Measurements from ENCODE around the gene KAZN.

The KAZN gene

DNA sequence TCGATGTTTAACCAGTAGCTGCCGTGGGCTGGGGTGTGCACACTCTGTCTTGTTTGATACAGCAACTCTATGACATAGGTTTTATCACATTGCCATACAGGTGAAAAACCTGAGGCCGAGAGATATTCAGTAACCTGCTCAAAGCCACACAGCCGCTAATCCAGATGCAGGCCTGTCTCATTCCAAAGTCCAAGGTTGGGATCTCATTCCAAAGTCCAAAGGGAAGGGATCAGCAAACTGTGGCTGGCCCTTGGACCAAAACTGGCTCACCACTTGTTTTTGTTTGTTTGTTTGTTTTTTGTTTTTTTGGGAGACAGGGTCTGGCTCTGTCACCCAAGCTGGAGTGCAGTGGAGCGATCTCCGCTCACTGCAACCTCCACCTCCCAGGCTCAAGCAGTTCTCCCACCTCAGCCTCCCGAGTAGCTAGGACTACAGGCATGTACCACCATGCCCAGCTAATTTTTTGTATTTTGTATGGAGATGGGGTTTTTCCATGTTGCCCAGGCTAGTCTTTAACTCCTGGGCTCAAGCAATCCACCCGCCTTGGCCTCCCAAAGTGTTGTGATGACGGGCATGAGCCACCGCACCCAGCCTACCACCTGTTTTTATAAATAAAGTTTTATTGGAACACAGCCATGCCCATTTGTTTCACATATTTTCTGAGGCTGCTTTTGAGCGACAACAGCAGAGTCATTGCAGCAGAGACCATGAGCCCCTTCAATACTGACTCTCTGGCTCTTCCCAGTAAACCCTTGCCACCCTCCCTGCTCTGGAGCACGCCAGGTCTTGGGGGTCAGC is 391.6 kb downstream of the KAZN start:
- H3K4me3 ChIP-seq (ENCODE audit: low read depth, low read length) = no peak overlapping the region

DNA sequence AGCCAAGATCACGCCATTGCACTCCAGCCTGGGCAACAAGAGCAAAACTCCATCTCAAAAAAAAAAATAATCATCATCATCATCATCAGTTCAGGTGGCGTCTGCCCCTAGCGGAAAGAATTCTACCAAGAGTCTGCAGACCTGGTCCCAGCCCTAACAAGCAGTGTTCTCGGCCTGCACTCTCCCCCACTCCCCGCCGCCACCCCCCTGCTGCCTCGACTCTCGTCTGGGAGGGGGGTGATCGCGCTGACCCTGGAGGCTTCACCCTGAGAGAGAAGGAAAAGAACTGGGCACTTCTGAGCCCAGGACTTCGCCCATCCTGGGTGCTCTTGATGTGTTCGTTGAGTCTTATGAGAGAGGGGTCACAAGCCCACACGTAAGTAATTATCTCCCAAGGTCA is 394.9 kb downstream of the KAZN start:
- H3K4me3 ChIP-seq (ENCODE audit: low read depth, low read length) = no peak overlapping the region

DNA sequence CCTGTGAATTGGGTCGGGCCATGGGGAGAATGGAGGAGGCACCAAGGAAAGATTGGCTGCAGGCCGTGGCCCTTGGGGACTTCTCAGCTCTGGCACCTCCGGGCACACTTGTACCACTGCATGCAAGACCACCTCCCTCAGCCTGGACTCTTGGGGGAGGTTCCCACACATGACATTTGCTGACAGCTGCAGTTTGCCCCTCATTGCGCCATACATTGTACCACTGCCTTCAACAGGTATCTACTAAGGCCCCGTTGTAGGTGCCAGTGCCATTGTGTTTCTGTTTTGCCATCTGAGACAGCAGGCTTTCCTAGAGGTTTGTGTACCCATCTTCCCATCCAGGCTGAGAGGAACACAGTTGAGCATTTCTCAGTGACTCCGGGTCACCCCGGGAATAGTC is 395.7 kb downstream of the KAZN start:
- no peak overlapping the region for H3K4me3 ChIP-seq (ENCODE audit: low read depth, low read length)

DNA sequence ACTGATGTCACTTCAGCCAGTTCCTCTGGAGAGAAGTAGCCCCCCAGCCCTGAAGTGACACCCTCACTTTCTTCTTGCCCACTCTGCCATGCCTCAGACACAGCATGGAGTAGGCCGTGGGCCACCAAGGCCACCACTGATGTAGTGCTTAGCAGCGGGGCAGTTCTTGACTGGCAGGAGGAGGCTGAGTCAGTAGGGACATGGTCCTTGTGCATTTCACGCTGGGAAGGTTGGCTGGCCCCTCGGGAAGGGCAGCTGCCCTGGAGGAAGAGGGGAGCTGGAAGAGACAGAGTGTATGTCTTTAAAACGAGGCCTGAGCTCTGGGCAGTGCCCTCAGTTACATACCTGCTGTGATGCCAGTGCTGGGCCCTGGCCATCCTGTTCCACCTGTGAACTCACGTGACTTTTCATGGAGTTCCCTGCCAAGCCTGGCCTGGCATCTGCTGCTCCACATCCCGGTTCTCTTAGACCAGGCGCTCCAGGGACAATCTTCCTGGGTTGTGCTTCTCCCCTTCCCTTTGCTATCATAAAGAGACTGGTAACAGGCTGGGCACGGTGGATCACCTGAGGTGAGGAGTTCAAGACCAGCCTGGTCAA is 396.5 kb downstream of the KAZN start:
- H3K4me3 ChIP-seq (ENCODE audit: low read depth, low read length) = no peak overlapping the region

DNA sequence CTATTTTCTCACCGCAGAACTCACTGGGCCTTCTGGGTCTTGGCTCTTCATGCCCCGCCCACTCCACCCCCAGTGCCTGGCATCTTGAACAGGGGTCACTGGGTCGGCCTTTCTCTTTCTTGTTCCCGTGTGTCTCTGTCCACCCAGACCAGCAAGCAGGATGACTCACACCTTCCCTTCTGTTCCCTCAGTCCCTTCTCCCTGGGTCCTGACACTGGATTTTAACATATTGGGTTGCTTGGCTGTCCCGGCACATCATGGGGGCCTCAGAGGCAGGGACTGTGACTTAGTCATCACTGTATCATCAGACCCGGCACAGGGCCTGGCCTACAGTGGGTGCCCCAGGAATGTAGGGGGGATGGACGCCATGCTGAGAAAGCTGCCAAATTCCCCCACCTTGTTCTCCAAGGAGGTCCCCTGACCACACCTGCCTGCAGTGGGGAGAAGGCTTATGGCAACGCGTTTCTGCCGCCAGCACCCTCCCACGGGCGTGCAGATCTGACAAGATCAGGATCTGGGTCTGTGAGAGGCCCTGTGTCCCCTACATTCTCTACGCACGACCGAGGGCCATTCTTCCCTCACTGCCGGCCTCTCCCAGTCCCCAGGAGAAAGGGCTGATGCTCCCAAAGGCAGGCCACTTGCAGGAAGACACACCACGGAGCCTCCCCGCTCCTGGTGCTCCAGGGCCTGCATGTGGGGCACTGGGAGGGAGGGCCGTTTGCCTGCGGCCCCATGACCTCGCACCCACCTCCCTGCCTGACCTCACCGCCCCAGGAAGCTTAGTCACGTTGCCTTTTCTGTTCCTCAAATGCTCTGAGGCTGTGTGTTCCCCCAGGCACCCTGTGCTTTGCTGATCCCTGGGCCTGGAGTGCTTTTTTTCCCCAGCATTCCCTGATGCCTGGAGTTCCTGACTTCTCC is 397.9 kb downstream of the KAZN start:
- H3K4me3 ChIP-seq (ENCODE audit: low read depth, low read length) = no peak overlapping the region

DNA sequence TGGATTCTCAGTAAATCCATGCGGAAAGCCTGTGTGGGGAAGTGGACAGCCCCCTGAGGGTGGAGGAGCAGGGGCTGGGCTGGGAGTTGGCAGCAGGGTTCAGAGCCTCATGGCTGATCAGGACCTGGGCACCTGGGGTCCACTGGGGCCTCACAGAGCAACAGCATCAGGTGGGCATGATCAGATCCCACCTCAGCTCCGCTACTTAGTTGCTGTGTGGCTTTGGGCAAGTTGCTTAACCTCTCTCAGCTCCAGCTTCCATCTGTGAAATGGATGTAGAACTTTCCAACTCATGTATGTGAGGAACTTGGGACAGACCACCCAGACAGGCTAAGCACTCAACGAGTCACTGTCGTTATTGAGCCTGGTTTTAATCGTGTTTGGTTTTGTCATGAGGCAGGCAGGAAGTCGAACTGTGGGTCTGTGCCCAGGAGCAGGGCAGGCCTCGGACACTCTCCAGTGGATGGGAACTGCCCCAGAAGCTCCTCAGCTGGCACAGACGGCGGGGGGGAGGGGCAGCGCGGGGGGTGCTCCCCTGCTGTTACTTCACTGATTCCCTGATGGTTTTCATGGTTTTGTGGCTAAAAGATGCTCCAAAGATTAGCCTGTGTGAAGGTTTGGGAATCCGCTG is 399.3 kb downstream of the KAZN start:
- no peak overlapping the region for H3K4me3 ChIP-seq (ENCODE audit: low read depth, low read length)

DNA sequence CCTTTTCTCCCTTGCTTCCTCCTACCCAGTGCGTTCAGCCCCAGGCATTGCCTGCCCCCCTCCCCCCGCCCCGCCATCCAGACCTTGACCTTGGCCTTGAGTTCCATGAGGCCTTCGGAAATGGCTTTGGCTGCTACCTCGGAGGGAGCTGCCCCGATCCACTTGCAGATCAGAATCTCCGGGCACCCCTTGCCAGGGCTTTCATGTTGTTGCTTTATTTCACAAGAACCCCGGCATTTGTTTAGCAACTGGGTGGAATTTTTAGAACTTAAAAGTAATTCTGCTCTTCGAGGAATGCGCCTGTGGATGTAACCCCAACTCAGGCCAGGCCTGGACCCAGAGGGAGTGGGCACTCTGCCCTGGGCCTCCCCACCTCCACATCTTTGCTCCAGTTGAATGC is 401.0 kb downstream of the KAZN start:
- no peak overlapping the region for H3K4me3 ChIP-seq (ENCODE audit: low read depth, low read length)

DNA sequence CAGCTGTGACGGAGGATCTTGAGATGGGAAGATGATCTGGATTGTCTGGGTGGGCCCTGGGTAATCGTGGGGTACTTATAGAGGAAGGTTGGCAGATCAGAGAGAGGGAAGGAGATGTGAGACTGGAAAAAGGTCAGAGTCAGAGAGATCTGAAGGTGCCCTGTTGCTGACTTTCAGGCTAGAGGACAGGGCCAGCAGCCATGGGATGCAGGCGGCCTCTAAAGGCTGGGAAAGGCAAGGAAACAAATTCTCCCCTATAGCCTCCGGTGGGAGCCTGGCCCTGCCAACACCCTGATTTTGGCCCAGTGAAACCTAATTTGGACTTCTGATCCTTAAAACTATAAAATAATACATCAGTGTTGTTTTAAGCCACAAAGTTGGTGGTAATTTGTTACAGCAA is 401.5 kb downstream of the KAZN start:
- H3K4me3 ChIP-seq (ENCODE audit: low read depth, low read length) = no peak overlapping the region

DNA sequence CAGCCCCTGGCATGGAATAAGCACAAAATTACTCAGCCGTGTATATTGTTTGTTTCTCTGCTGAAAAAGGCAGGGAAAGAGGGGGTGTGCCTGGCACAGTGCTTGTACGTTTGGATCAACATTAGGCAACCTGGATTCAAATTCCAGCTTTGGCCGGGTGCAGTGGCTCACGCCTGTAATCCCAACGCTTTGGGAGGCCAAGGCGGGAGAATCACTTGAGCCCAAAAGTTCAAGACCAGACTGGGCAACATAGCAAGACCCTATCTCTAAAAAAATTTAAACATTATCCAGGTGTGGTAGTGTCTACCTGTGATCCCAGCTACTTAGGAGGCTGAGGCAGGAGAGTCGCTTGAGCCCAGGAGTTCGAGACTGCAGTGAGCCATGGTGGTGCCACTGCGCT is 402.2 kb downstream of the KAZN start:
- no peak overlapping the region for H3K4me3 ChIP-seq (ENCODE audit: low read depth, low read length)

DNA sequence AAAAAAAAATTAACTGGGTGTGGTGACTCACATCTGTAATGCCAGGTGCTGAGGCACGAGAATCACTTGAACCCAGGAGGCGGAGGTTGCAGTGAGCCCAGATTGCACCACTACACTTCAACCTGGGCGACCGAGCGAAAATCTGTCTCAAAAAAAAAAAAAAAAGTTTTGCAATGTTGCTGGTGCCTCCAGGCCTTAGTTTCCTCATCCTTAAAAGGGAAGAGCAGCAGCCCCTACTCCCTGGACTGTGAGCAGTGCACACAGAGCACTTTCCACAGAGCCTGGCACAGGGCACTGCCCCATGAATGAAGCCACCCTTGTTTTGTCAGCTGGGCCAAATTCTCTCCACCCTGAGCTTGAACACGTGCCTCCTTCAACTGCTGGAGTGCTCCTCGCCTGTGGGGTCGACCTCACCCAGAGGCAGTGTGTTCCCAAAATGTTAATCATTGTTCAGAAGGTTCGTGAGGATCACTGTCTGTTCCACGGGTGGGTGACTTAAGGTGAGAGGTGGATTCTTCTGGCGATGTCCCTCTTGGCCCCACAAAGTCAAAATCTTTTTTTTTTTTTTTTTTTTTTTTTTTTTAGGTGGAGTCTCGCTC is 402.9 kb downstream of the KAZN start:
- H3K4me3 ChIP-seq (ENCODE audit: low read depth, low read length) = no peak overlapping the region

DNA sequence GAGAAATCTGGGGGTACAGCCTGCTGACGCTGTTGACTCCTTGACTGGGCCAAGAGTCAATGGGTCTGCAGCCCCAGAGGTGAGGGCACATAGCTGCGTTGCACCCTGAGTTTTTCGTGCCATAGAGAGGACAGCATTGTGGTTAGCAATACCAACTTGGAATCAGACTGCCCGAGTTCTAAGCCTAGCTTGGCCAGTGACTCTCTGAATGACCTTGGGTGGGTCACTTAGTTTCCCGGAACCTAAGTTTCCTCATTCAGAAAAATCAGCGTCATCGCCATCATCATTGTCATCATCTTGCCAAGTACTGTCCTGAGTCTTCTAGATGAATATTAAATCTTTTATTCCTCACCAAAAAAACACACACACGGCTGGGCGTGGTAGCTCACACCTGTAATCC is 403.8 kb downstream of the KAZN start:
- H3K4me3 ChIP-seq (ENCODE audit: low read depth, low read length) = no peak overlapping the region

DNA sequence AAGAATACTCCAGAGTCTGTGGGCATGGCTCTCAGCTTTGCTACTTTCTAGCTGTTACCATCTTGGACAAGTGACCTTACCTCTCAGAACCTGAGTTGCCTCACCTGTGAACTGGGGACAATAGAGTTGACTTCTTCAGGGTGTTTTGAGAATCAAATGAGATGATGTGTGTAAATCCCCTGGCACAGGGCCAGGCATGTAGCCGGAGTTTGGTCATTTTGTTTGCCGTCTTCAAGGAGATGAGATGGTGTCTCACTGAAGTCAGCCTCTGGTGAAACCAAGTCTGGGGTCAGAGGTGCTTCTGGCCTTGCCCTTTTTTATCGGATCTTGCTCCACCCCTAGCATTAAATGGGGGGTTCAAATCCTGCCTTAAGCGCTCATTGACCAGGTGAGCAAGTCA is 405.9 kb downstream of the KAZN start:
- no peak overlapping the region for H3K4me3 ChIP-seq (ENCODE audit: low read depth, low read length)

DNA sequence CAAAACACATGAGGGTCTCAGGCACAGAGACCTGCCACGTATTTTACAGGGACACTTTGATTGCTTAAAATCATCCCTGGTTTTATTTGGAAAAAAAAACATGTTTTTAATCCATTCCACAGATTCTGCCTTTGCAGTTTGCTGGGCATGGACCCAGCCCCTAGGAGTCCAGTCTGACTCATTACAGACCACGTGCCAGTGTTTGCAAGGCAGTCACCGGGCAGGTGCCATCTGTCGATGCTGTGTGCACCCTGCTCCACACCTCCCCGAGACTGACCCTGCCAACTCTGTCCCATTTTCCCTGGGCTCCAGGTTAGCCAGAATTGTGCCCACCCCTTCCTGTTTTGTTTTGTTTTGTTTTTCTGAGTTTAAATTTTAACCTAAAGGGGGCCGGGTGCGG is 406.6 kb downstream of the KAZN start:
- H3K4me3 ChIP-seq (ENCODE audit: low read depth, low read length) = no peak overlapping the region

DNA sequence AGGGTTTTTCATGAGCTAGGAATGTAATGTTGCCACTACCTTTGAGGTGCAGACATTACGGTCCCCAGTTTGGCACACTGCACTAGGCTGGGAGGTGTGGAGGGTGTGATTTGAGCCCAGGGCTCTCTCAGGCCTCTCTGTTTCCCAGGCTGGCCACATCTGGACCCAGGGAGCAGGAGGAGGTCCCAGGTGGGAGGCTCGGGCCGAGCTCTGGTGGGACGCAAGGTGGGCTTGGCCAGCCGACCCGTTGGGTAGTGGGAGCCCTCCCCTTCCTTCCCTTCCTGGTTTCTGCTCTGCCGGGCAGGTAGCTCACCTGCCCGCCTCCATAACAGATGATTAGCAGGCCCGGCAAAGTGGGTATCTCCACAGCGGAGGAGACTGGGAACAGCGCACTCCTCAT is 408.9 kb downstream of the KAZN start:
- H3K4me3 ChIP-seq (ENCODE audit: low read depth, low read length) = no peak overlapping the region

DNA sequence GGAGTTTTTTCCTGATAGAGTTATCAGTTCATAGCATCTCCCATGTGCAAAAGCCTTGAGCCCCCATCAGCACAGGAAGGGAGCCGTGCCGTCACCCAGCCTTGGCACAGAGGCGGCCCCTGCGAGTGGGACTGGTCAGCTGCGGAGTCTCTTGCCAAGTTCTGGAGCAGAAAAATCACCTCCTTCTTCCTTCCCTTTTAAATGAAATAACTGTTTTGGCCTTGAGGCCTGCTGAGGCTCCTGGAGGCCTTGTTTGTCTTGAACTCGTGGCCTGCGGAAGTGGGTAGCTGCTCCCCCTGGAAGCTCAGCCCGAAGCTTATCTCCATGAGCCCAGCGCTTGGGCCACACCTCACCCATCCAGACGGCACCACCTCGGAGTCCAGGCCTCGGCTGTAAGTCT is 409.4 kb downstream of the KAZN start:
- no peak overlapping the region for H3K4me3 ChIP-seq (ENCODE audit: low read depth, low read length)

DNA sequence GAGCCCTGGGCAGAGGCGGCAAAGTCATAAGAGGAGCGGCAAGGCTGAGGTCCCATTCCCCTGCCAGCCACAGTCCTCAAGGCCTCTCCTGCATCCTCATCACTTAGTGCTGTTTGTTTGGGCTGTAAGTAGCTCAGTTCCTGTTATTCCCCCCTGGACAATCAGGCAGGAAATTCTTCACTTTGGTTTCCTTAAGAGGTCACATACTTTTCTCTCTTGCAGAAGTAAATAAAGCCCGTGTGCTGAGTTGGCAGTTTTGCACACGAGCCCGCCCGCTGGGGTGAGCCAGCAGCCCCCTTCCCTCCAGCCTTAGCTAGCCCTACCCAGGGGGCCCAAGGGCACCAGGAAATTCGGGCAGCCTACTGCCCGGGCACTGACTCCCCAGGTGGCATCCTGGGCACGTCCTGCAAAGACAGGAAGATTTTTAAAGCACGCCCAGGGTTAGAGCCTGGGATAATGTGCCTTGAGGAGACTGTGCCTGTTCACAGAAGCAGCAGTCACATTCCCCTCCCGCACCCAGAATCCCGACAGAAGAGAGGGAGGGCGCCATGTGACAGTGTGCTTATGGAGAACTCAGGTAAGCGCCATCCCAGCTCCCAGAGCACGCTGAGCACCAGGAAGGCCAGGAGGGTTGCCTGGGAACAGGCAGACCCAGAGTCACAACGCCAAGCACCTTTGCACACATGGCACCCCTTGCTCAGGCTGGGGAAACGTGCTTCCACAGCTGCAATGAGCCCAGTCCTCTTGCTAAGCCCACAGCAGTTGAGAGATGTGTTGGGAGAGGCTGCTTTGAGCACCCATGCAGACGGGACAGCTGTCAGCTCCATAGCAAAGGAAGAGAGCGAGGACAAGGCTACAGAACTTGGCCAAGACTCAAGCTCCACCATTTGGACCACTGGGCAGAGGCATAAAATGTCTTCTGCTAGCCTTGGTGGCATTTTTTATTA is 410.6 kb downstream of the KAZN start:
- no peak overlapping the region for H3K4me3 ChIP-seq (ENCODE audit: low read depth, low read length)

DNA sequence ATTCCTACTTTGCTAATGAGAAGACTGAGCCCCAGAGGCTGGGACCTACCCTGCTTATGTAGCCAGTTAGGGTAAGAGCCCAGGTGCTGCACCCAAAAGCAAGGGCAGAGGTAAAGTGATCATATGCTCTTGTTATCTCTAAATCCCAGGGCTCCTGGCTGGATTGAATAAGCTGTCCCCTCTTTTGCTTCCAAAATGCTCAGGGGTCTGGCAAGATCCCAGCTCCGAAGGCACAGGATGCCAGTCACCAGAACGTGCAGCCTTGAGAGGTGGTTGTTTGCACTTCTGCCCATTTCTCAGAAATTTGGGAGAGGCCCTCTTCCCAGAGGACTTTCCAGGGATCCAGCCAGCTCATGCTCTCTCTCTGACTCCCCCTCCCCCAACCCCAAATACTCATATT is 412.7 kb downstream of the KAZN start:
- H3K4me3 ChIP-seq (ENCODE audit: low read depth, low read length) = no peak overlapping the region

DNA sequence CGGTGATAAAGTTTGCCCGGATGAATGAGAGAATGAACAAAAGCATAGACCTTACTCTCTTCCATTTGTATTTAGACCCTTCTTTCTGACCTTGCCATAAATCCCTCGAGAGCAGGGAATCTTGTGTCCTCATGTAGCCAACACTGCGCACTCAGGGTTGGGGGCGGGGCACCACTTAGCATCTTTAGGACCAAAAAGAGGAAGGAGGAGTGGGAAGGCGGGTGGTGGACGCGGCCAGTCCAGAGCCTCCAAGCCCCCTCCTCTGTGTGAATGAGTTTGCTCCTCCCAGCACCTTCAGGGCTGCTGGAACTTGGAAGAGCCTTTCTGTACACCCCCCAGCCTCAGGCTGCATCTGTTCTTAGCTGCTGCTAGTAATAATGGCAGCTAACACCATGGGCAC is 413.2 kb downstream of the KAZN start:
- H3K4me3 ChIP-seq (ENCODE audit: low read depth, low read length) = no peak overlapping the region

DNA sequence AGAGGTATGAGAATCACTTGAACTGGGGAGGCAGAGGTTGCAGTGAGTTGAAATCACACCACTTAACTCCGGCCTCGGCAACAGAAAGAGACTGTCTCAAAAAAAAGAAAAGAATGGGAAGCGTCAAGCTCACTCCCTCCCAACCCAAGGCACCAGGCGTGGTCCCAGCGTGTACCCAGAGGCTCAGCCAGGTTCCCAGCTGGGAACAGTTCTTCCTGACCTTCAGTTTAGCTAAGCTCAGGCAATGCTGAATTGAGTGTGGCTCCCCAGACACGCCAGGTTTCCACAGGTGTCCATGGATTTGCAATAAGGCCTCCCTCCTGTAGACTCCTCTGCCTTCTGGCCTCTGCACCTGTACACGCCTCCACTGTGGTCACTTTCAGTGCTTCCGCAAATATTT is 414.3 kb downstream of the KAZN start:
- no peak overlapping the region for H3K4me3 ChIP-seq (ENCODE audit: low read depth, low read length)

DNA sequence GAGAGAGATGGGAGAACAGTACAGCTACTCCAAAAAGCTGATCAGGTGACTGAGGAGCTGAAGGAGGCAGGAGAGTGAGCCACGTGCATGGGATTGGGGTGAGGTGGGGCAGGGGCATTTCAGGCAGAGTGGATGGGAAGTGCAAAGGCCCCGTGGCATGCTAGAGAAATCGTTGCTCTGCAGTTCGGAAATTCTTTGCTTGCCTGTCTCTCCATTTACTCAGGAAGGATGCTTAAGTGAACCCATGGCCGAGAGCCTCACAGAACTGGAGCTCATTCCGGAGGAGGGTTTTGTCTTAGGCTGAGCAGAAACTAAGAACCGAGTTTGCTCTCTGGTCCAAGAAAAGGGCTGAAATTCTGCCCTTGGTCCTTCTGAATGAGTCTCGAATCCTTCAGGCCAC is 415.3 kb downstream of the KAZN start:
- no peak overlapping the region for H3K4me3 ChIP-seq (ENCODE audit: low read depth, low read length)
